Body of pancreas (tissue), 4 donors: Measurements from ENCODE around the gene ANAPC2.

Experiments used
- CTCF ChIP-seq, 7 experiments: fragments of 450-650 bp in 4 of 7; fragments of 200-600 bp in 3 of 7; sonication (generic) in 3 of 7; IDR thresholded peaks; one replicate each; pipeline ENCODE4 v1.5.1; 2016 to 2019; ENCODE audit warnings: antibody characterized with exemption in 7 of 7
- POLR2A ChIP-seq, 3 donors: fragments of 450-650 bp; IDR thresholded peaks; one replicate each; pipeline ENCODE4 v1.6.1; 2016; ENCODE audit warnings: antibody characterized with exemption in 3 of 3, mild to moderate bottlenecking in 2 of 3

- no peak for TF ChIP-seq CTCF (IDR thresholded peaks at IDR 0.05)
- TF ChIP-seq POLR2A (IDR thresholded peaks at IDR 0.05) = no peak
Measured at GRCh38 chr9:137152844-137153405, 35.4 kb downstream of the ANAPC2 start.
